Stimulated activated CD4-positive, alpha-beta T cell treated with anti-CD3 and anti-CD28 coated beads, Interleukin-1b, Interleukin-23, amount 100 ng/mL, for 48 hours (primary cell): ENCODE data around the gene RAB5A.
"Not testable (repeated sequence)": the region's sequence is repeated elsewhere in the genome, so short reads cannot be mapped to it uniquely, and the experiment has no call there.

Experiments
- DNase-seq: peaks from one replicate; pipeline ENCODE4 v3.0.0-alpha.2; 2020

RAB5A gene

DNA sequence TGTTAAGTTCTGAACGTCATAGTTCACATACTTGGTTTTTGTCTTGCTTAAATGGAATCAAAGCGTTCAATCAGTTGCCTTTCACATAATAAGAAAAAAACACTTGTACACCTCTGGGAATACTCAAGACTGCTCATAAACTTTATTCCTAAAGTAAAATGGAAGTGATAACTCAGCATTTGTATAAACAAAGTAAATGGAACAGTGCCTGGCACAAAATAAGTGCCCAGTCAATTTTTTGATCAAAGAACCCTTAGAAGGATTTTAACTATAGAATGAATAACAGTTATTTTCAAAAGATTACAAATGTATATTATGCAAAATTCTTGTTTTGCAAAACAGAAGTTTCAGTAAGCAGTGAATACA is 1.3 kb downstream of the RAB5A start:
- DNase-seq = no peak

DNA sequence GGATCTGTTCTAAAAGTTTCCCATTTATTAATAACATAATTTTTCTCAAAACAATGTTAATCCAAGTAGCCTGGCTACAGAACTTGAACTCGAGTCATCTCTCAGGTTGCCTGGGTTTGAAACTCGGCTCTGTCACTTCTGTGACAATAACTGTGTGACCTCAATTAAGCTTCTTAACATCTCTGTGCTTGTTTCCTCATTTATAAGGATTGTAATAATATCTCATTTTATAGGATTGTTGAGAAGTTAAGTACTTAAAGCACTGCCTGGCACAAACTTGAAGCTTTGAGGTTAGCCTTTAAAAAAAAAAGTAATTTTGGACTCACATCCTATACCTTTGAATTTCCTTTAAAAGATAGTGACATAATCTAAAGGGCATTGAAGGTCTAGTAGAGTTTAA is 3.4 kb downstream of the RAB5A start:
- no peak for DNase-seq

DNA sequence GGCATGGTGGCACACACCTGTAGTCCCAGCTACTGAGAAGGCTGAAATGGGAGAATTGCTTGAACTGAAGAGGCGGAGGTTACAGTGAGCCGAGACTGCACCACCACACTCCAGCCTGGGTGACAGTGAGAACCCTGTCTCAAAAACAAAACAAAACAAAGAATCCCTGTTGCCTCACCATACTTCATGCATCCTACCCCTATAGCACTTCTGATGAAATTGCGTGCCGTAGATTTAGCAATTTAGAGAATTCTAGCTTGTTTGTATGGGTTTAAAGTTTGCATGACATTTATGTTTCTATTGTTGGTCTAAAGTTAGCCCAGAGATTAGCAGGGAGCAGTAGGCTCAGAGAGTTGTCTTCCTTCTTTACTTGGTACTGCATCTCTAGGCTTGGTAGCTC is 7.8 kb downstream of the RAB5A start:
- no peak for DNase-seq

DNA sequence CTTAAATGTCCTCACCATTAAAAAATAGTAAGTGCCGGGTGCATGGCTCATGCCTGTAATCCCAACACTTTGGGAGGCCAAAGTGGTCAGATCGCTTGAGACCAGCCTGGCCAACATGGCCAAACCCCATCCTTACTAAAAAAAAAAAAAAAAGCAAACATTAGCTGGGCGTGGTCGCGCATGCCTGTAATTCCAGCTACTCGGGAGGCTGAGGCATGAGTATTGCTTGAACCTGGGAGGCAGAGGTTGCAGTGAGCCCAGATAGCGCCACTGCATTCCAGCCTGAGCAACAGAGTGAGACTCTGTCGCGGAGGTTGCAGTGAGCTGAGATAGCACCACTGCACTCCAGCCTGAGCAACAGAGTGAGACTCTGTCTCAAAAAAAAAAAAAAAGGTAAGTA is 10.5 kb downstream of the RAB5A start:
- DNase-seq = not testable (repeated sequence)

DNA sequence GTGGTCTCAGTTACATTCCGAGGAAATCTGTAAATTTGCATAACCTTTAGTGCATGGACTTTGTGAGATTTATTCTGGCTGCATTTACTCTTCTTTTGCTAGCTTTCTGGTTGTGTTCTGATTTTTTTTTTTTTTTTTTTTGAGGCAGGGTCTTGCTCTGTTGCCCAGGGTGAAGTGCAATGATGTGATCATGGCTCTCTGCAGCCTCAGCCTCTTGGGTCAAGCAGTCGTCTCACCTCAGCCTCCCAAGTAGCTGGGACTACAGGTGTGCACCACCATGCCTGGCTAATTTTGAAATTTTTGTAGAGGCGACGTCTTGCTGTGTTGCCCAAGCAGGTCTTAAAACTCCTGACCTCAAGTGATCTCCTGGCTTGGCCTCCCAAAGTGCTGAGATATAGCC is 12.6 kb downstream of the RAB5A start:
- DNase-seq = no peak

DNA sequence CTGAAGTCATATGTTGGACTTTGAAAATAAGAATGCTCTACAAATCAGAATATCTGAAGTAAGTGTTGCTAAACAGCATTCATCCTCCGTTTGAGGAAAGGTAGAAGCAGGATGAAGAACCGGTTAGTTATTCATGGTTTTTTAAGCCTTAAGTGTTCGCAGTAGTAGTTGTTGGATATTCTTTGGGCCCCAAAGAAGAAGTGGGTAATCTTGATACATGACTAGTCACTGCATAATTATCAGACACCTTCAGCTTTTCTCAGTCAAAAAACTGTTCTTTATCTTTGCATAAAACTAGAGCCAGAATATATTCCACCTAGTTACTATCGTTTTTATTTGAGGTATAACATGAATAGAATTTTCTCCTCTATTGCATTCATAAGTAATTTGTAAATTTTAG is 13.8 kb downstream of the RAB5A start:
- DNase-seq = no peak

DNA sequence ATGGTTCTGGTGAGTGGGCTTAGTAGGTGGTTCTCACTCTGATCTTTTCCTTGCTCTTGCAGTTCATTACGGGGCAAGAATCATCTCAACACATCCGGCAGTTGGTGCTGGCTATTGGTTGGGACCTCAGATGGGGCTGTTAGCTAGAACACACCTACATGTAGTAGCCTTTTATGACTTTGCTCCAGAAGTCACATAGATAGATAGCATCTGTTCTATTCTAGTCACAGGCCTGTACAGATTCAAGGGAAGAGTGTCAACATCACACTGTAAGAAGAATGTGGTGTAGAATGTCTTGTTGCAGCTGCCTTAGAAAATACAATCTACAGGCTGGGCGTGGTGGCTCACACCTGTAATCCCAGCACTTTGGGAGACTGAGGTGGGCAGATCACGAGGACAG is 15.1 kb downstream of the RAB5A start:
- DNase-seq = no peak

DNA sequence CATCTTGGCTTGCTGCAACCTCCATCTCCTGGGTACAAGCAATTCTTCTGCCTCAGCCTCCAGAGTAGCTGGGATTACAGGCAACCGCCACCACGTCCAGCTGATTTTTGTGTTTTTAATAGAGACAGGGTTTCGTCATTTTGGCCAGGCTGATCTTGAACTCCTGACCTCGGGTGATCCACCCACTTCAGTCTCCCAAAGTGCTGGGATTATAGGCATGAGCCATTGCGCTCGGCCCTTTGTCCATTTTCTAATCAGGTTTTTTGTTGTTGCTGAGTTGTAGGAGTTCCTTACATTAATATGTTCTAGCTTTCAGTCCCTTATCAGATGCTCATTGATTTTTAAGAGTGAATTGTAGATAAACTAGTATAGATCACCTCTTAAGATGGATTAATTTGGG is 20.3 kb downstream of the RAB5A start:
- DNase-seq = no peak

DNA sequence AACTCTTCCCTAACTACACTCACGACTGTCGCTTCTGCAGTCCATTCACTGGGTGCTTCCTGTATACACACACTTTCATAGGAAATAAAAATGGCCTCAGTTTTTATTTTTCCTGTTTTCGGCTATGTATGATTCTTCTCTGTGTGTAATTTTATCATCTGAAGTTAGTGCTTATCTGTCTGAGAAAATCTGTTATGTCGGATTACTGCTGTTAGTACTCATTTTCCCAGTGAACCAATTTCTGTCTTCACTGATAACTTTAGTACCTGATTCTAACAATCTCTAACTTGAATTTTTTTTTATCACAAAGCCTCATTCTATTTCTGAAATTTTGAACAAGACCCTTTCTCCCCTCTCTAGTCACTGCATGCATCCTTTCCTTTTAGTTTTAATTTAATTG is 20.9 kb downstream of the RAB5A start:
- no peak for DNase-seq

DNA sequence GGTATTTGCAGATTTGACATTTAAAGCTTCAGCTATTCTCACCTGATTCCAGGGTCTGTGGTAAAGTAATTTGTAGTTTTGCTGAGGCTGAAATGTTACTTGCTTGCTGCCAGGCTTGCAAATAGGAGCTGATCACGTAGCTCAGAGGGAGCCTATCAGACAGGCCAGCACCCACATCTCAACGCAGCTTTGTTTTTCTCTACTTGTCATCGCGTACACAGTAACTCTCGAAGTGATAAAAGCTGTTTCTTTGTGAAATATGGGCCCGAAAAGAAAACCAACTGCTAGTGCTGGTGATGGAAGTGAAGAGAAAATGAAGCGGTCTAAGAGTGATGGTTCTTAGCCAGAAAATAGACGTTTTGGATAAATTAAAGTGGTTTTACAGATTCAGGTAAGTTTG is 23.4 kb downstream of the RAB5A start:
- no peak for DNase-seq

DNA sequence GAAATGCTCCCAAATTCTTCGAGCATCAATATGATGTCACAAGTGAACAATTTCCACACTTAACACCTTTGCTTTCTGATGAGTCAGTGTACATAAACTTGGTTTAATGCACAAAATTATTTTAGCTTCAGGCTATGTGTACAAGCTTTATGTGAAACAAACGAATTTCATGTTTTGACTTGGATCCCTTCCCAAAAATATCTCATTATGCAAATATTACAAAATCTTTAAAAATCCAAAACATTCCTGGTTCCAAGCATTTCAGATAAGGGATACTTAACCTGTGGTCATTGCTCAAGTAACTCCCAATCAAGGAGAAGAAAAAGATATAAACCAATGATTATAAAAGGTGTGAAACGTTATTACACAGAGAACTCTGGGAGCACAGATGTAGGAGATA is 25.2 kb downstream of the RAB5A start:
- DNase-seq = no peak

DNA sequence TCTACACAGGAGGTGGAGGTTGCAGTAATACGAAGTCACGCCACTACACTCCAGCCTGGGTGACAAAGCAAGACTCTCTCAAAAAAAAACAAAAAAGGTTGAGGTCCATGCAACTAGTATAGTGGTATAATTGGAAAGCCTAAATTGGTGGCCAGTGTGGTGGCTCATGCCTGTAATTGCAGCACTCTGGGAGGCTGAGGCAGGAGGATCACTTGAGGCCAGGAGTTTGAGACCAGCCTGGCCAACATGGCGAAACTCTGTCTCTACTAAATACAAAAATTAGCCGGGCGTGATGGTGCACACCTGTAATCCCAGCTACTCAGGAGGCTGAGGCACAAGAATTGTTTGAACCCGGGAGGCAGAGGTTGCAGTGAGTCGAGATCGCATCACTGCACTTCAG is 42.0 kb downstream of the RAB5A start:
- not testable (repeated sequence) for DNase-seq

DNA sequence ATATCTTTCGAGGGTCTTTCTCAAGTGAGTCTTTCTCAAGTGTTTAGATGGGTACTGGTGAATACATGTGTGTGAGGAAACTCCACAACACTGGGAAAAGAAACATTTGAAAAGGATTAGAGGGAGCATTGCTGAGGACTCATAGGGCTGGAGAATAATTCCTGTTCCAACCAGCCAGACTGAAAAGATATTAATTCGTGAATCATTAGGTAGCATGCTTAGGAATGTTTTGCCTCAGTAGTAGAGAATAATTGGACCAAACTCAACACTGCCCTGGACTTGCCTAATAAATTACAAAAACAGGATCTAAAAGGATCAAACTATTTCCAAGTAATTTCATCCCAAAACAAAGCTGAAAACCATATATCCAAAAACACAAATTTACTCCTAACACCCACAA is 47.9 kb downstream of the RAB5A start:
- no peak for DNase-seq

DNA sequence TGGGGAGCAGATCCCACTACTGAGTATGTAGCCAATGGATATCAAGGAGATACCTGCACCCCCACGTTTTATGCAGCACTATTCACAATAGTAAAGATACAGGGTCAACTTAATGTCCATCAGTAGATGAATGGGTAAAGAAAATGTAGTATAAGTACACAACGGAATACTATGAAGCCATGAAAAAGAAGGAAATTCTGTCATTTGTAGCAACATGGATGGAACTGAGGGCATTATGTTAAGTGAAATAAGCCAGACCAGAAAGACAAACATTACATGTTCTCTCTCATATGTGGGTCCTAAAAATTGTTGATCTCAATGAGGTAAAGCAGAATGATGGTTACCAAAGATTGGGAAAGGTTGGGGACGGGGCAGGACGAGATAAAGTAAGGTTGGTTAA is 50.6 kb downstream of the RAB5A start:
- DNase-seq = no peak

DNA sequence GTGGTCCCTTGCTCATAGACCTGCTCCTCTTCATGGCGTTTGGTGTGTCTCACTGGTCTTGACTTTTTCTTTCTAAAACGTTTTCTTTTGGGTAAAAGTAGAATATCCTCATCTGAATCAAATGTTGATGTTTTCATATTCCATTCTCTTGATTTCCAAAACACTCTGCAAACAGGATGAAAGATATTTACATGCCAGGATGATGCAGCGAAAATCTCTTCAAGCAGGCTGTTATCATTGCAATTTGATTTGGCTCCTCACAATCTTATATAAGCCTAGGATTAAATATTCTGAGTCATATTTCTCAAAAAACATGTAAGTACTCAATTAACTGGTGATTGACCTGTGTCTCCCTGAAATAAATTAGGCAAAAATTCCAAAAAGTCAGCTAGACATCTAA is 55.0 kb downstream of the RAB5A start:
- DNase-seq = no peak

DNA sequence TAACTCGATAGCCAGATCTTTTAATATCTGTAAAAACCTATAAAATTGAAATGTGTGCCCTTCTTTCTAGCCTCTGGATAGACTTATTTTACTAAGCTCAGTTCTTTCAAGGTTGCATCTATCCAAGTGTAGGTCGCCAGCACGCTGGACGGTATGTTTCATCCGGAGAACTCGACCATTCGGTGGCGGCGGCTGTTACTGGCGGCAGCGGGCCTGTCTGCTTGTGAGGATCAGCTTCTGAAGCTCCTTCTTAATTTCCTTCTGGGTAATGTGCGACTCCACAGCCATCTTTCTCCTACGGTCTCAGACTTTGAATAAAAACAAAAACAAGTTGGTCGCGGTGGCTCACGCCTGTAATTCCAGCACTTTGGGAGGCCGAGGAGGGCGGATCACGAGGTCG is 61.1 kb downstream of the RAB5A start:
- no peak for DNase-seq

DNA sequence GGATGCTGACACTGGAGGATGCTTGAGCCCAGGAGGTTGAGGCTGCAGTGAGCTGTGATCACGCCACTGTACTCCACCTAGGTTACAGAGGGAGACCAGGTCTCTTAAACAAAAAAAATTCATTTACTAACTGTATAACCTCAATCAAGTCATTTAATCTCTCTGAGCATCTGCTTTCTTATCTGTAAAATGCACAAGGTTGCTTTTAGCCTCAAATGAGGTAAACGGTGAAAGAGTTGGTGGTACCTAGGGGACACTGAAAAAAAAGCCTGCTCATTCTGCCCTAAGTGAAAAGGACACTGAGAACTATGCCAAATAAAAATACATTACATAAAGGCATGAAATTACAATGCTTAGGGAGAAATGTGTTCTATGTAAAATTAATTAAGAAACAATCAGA is 61.7 kb downstream of the RAB5A start:
- no peak for DNase-seq

DNA sequence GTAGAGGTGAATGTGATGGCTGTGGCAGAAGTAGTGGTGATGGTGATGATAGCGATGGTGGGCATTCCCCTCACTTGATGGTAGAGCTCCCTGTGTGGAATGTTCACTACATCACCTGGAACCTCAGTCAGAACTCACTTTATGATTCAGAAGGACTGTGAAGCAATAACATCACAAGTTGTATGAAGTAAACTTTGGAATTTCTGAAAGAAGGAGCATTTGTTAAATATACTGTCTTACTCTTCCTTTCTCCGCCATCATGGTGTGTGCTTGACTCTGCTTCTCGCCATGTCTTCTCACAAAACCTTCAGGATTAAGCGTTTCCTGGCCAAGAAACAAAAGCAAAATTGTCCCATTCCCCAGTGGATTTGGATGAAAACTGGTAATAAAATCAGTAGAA is 65.3 kb downstream of the RAB5A start, which contains the start of gene PP2D1:
Gene PP2D1 (minus strand): TSS at position 101 of the 400 bp plus-strand sequence. CDS start 192 bp downstream, outside the sequence.
- no peak for DNase-seq

DNA sequence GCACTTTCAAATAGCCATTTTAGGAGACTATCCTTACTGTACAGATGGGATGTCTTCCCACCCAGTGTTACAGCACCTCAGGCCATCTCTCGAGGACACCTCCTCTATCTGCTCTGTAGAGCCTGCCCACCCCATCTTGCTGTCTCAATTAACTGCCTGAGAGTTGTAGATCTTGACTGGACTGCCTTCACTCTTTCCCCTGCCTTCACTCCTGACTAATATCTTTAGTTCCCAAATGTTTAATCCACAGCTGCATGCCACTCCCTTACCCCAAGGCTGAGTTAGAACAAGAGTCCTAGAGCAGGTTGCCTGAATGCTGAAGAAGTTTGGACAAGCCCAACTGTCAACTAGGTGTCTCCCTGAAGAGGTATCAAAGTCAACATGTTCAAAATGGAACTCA is 66.5 kb downstream of the RAB5A start:
- DNase-seq = no peak

DNA sequence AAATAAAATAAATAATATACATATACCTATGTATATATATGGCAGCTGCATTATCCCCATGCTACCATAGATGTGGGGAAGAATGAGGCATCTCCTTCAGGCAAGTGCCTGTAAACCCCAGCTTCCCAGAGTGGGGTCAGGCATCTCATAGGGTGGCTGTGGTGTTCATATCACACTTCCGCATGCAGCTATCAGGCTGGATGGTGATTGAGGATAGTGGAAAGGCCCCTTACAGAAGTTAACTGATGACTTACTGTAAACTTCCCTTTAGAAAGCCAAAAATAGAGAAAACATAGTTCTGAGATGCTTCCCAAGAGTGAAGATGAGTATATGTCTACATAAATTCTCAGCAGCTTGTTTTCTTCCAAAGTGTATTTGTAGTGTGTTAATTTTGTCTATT is 68.6 kb downstream of the RAB5A start:
- DNase-seq = no peak

DNA sequence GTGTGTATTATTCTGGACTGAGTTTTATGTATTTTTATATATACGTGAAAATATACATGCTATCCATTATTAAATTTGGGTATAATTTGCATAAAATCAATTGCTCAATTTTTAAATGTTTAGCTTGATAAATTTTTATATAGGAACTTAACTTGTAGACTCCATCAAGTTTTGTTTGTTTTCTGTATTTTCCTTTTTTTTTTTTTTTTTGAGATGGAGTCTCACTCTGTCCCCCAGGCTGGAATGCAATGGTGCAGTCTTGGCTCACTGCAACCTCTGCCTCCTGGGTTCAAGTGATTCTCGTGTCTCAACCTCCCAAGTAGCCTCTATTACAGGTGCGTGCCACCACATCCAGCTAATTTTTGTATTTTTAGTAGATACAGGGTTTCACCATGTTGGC is 69.2 kb downstream of the RAB5A start:
- not testable (repeated sequence) for DNase-seq

DNA sequence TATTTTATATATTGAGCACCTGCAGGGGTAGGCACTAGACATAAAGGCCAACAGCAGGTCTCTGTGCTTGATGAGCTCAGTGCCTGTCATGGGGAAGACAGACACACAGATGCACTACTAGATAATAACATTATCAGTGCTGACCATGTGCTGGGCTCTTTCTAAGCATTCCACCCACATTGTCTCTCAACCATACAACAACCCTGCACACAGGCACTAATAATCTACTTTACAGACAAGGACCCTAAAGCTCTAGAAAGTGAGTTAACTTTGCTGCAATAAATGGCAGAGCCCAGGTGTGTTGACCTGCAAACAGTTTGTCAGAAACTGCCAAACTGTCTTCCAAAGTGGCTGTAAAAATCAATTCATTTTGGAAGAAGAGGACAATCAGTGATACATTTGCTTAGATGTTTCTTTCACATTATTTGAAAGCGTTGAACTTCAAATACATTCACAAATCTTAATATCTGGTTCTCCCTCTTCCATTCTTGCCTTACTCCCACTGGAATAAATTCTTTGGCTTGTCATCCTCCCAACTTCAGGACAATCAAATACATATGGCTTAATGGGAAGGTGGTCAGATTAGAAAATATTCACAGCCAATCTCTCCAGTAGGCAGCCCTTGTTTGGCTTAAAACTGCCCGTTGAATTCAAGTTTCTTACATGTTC is 76.2 kb downstream of the RAB5A start:
- DNase-seq = no peak

DNA sequence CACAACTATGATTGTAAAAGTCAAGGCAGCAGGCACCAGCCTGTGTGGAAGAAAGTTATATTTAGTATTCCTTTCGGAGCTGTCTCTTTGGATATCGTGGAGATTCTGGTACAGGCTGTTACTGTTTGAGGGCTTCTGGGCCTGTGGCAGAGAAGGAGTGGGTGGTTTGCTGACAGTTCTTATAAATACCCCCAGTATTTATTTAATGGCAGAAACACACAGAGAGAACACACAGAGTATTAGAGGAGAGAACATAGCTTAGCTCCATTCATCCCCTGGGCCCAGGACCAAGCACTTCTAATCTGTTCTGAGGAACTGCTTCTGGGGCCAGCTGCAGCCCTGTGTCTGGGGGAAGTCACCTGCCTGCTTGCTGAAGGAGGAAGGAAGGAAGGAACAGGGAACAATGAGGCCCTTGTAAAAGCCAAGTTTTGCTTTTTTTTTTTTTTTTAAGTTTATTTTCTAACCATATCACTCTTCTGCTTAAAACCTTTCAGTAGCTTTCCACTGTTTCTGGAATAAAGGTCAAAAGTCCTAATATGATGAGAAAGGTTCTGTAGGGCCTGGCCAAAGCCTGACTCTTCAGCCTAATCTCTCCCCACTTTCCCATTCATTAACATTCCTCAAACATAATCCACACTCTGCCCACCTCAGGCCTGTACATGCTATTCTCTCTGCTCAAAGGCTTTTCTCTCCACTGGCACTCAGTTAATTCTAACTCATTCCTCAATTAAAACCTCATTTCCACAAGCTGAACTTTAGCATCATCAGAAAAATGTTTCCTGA is 76.9 kb downstream of the RAB5A start:
- no peak for DNase-seq

DNA sequence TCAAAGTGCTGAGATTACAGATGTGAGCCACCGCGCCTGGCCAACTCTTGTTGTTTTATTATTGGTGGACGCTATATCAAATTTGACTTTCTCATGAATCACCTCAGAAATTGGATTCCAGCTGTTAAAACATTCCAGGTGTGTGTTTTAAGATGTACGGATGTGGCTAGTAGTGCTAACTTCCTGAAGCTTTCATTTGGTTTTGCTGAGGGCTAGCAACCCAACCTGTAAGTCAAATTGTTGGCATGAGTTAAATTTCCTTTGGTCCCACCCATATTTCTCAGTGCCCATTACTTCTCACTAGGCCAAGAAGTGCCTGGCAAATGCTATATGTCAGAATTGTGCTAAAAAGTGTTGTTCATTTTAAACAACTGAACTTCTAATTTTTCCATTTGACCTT is 80.2 kb downstream of the RAB5A start:
- no peak for DNase-seq

DNA sequence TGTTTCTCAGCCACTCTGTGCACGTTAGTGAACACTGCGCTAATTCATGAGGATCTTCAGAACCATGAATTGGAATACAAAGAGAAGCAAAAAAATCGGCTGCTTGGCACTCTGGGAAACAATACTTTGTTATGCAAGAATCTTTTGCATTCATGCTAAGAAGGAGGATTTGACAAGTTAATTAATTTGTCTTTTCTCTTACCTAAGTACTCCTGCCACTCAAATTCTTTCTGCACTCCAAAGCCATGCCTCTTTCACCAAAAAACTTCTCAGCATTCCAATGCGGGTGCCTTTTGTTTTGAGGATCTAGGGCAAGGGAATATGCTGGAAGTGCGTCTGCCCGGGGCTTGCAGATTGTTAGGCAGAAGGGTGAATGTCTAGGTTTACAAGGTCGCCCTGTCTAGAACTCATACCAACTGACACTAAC is 82.0 kb downstream of the RAB5A start:
- no peak for DNase-seq
